Type B pancreatic cell (in vitro differentiated cells): ENCODE data around the gene SPAG9. TPM values are rescaled to one million over a fixed set of nuclear protein-coding genes. Genes with fewer than 3 reads are reported as not detected.
A peak's percentile ranks its signal among the peaks of the same experiment; 100 is the strongest.

Experiments
- DNase-seq: peaks from one replicate; pipeline ENCODE4 v3.0.0; 2021; ENCODE audit warnings: mixed read lengths; ENCODE audit not compliant: unreplicated experiment; ENCODE audit errors: extremely low spot score
- H3K27ac Mint-ChIP-seq: 2 replicates; pipeline ENCODE4 v1.8.0; 2021; ENCODE audit warnings: mild to moderate bottlenecking, mixed read lengths
- H3K27me3 Mint-ChIP-seq: 2 replicates; pipeline ENCODE4 v1.8.0; 2021; ENCODE audit warnings: mixed read lengths
- H3K36me3 Mint-ChIP-seq: 2 replicates; pipeline ENCODE4 v1.8.0; 2021; ENCODE audit warnings: mixed read lengths
- H3K4me1 Mint-ChIP-seq: one replicate; pipeline ENCODE4 v1.8.0; 2021; ENCODE audit warnings: mixed read lengths; ENCODE audit not compliant: unreplicated experiment
- H3K4me3 Mint-ChIP-seq: 2 replicates; pipeline ENCODE4 v1.8.0; 2021; ENCODE audit warnings: mild to moderate bottlenecking, mixed read lengths
- H3K9me3 Mint-ChIP-seq: 2 replicates; pipeline ENCODE4 v1.8.0; 2021; ENCODE audit warnings: mixed read lengths
- total RNA-seq: library from RNA; stranded (reverse); gene quantifications from 2 replicates; pipeline ENCODE4 v1.2.1, GENCODE V29; 2021; ENCODE audit warnings: low replicate concordance
- TF ChIP-seq, protein P1 (sequence below): fragments of 200-600 bp; sonication (generic); conservative IDR thresholded peaks from 2 replicates; pipeline ENCODE4 v1.5.0; 2021; ENCODE audit warnings: antibody characterized with exemption, mild to moderate bottlenecking

SPAG9 gene
- total RNA-seq, 1 donor from 2014 or later, result 82.9 TPM

DNA sequence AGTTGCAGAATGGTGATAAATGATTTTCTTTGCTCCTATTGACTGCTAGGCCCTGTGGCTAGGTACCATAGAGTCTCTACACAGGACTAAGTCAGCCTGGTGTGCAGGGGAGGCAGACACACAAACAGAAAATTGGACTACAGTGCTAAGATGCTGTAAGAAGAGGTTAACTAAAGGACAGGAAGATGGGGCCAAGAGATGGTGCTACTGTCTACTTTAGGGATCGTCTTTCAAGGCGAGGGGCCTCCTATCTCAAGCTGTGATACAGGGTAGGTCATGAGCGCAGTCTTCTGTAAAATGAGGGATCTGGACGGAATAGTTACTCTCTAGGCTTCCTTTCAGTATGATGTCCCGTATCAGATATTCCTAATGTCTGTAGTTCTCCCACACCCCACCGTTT, 33.5 kb upstream of the SPAG9 start:
- no peaks in the 10 kb centered on the region for H3K9me3 Mint-ChIP-seq
- H3K4me1 Mint-ChIP-seq, result peaks cover 7% of the 10 kb centered on the region

DNA sequence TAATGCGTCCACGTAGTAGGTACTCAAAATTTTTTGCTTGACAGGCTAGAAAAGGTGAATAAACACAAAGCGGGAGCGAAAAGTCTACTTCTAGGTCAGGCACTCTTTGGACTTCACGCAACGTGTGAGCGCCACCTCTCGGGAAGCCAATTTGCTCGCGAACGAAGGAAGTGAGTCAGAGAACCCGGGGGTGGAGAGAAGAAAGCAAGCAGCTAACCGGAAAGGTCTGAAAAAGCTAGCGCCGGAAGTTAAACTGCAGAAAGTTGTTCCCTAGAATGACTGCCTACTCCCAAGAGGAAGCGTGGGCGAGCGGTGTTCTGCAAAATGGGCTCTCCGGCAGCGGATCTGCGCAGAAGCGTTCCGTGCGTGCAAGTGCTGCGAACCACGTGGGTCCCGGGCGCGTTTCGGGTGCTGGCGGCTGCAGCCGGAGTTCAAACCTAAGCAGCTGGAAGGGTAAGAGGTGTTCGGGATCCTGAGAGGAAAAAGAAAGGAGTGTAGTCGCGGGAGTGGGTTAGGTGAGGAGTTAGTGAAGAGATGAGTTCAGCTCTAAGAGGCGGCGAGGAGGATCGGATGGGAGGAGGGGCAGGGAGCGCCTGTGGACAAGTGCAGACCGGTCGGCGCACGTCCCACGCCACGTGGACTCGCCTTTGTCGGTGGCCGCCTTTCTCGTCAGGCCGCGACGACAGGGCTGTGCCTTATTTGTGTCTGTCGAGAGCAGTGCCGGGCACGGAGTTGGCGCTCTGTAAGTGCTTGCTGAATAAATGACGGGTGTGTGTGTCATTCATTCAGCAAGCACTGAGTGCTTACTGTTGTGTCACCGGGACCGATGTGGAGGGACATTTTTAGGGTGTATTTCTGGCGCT, 32.8 kb upstream of the SPAG9 start, which contains the start of gene NME1:
TSS of gene NME1 (plus strand) at position 350 of the 863 bp plus-strand sequence. CDS start 2,096 bp downstream, outside the sequence.
- H3K4me1 Mint-ChIP-seq, result peaks cover 7% of the 10 kb centered on the region

More for the DNA sequence above, 33.5 kb upstream of the SPAG9 start:
- Mint-ChIP-seq H3K27ac (no peak overlapping the region), H3K4me3 (no peak overlapping the region), H3K27me3 (no peaks in the 10 kb centered on the region), H3K36me3 (peaks cover 12% of the 10 kb centered on the region)
- no peak for DNase-seq
- TF ChIP-seq, protein P1, sequence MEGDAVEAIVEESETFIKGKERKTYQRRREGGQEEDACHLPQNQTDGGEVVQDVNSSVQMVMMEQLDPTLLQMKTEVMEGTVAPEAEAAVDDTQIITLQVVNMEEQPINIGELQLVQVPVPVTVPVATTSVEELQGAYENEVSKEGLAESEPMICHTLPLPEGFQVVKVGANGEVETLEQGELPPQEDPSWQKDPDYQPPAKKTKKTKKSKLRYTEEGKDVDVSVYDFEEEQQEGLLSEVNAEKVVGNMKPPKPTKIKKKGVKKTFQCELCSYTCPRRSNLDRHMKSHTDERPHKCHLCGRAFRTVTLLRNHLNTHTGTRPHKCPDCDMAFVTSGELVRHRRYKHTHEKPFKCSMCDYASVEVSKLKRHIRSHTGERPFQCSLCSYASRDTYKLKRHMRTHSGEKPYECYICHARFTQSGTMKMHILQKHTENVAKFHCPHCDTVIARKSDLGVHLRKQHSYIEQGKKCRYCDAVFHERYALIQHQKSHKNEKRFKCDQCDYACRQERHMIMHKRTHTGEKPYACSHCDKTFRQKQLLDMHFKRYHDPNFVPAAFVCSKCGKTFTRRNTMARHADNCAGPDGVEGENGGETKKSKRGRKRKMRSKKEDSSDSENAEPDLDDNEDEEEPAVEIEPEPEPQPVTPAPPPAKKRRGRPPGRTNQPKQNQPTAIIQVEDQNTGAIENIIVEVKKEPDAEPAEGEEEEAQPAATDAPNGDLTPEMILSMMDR, result no peak

DNA sequence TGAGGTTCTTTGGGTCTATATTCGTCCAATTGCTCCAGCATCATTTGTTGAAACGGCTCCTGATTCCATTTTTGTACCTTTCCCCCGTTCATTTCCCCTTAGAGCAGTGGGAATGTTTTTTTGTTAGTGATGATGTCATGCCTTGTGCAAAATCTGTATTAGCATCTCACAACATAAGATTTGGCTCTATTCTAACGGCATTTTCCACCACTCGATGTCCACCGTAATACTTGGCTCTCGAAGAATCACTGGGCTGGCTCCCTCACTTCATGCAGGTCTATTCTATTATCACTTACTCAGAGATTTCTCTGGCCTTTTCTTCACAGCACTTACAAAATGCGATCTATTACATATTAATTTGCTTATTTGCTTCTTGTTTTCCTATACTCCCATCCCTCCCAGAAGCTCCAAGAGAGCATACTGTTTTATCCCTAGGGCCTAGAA, 32.1 kb upstream of the SPAG9 start:
- Mint-ChIP-seq H3K4me3 (no peak overlapping the region), H3K9me3 (no peaks in the 10 kb centered on the region), H3K4me1 (peaks cover 7% of the 10 kb centered on the region), H3K27ac (no peak overlapping the region), H3K27me3 (no peaks in the 10 kb centered on the region), H3K36me3 (peaks cover 12% of the 10 kb centered on the region)
- TF ChIP-seq, protein P1, result no peak
- no peak for DNase-seq

More for the DNA sequence above, 32.8 kb upstream of the SPAG9 start, which contains the start of gene NME1:
- Mint-ChIP-seq H3K4me3 (no peak within 1 kb of the TSS), H3K9me3 (no peaks in the 10 kb centered on the region), H3K36me3 (peaks cover 12% of the 10 kb centered on the region), H3K27me3 (no peaks in the 10 kb centered on the region), H3K27ac (no peak within 1 kb of the TSS)
- peak; percentile 97 for DNase-seq
- TF ChIP-seq, protein P1, result peak; percentile 84

GRCh38 chr17:51150932-51151331, 30.3 kb upstream of the SPAG9 start:
- Mint-ChIP-seq H3K4me3 (no peak overlapping the region), H3K4me1 (peaks cover 10% of the 10 kb centered on the region), H3K9me3 (no peaks in the 10 kb centered on the region), H3K36me3 (peaks cover 4% of the 10 kb centered on the region), H3K27me3 (no peaks in the 10 kb centered on the region), H3K27ac (no peak overlapping the region)
- TF ChIP-seq, protein P1, result no peak
- DNase-seq, result no peak

- Mint-ChIP-seq H3K4me1 (peaks cover 15% of the 10 kb centered on the region), H3K27me3 (no peaks in the 10 kb centered on the region), H3K36me3 (no peaks in the 10 kb centered on the region), H3K27ac (no peak overlapping the region), H3K9me3 (no peaks in the 10 kb centered on the region), H3K4me3 (no peak overlapping the region)
- TF ChIP-seq, protein P1, result no peak
- no peak for DNase-seq
Measured at GRCh38 chr17:51149163-51149562, 28.5 kb upstream of the SPAG9 start.
